DMS 273 (cell line): ENCODE data around the gene LIPF.
"Not testable (repeated sequence)": the region's sequence is repeated elsewhere in the genome, so short reads cannot be mapped to it uniquely, and the experiment has no call there.

Experiments
- DNase-seq: peaks from one replicate; lab custom pipeline; 2025; ENCODE audit not compliant: unreplicated experiment; lab: John Stamatoyannopoulos, UW

Gene LIPF, protein sequence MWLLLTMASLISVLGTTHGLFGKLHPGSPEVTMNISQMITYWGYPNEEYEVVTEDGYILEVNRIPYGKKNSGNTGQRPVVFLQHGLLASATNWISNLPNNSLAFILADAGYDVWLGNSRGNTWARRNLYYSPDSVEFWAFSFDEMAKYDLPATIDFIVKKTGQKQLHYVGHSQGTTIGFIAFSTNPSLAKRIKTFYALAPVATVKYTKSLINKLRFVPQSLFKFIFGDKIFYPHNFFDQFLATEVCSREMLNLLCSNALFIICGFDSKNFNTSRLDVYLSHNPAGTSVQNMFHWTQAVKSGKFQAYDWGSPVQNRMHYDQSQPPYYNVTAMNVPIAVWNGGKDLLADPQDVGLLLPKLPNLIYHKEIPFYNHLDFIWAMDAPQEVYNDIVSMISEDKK

DNA sequence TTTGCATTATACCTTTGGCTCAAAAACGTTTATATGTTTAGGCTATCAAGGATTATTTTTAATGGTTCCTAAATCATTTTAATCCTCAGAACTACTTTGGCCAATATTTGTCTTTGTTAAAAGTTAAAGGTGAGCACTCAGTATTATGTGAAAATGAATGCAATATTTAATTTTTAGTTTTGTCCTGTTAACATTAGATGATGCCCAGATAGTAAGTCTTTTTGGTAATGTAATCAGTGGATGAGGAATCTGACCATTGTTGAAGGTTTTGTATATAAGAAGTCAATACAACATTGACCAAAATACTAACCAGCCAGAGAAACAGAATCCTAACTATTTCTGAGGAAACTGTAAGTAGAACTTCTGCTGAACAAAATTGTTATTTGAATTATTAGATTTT is at the start of gene LIPF:
TSS of gene LIPF (plus strand) at position 301 of the 400 bp plus-strand sequence. CDS start 2,856 bp downstream, outside the sequence.
- no peak for DNase-seq

DNA sequence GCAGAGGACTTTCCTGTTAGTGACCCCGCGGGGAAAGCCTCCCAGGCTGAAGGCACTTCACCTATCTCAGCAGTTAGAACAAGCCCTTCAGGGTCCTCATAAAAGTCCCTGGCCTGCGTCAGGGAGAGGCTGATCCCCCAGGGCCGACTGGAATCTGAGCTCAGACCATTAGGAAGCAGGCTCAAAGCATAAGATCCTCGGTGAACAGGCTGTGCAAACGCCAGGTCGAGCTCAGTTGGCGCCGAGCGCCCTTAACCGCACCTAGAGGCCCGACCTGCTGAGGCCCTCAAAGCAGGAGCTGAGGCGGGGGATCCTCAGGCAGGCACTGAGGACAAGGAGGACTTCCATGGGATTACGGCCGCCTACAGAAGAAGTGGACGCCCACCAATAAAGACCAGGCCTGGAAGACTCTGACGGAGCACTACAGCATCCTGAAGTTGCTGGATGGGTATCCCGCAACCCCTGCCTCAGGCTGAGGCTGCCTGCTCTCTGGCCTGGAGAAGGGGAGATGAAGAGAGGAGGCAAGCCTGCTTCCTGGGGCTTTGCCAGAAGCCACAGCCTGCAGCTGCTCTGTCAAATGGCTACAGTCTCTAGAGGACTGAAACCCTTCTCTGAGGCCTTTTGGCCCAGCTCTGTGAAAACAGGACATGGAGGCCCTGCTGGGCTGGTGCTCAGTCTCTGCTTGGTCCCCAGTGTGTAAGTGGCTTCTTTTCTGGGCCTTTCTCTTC is 47.8 kb upstream of the LIPF start:
- peak; percentile 36 for DNase-seq

DNA sequence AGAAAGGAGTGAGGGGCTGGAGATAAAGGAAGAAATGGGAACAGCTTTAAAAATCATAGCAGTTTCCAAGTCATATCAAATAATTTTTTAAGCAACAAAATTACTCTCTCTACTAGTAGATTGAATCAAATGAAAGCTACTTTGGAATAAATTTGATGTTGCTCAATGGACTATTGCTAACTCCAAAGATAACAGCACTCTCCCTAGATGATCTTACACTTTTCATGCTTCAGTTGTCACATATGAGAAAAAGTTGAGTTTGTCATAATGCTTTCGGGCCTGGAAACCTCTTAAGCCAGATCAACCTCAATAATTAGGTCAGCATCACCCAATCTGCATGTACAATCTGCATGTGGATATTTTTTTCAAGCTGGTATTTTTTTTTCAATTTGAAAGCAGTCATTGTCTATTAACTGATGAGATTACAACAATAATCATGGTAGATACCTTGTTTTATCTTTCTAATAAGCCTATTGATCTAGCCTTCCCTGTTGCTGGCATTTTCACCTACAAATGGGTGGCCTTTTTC is 46.4 kb upstream of the LIPF start:
- DNase-seq, result no peak

DNA sequence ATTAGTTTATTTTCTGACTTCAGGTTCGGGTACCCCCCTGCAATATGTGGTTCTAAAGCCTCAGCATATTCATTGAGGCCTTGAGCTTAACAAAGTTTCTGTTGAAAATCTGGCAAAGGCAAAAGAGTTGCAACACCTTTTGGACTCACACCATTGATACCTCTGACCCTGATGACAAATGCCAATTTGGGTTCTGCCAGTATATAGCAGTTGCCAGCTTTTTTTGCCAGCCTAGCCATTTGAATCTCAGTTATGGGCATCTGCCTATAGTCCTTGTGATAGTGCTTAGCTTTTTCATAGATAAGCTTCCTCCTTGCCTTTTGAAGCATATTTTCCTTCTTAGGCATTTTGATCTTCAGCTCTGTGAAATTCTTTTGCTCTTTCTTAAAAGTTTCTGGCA is 45.7 kb upstream of the LIPF start:
- no peak for DNase-seq

DNA sequence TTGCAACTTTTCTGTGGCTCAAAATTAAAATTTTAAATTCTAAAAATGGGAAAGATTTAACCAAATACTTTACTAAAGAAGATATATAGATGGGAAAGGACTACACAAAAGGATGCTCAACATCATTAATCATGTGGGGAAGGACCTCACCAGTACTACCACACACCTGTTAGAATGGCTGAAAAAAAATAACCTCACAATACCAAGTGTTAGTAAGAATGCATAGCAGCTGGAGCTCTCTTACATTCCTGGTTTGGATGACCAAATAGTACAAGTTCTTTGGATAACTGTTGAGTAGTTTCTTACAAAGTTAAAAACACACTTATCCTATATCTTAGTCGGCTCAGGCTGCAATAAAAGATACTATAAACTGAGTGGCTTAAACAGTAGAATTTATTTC is 43.8 kb upstream of the LIPF start:
- DNase-seq, result no peak

DNA sequence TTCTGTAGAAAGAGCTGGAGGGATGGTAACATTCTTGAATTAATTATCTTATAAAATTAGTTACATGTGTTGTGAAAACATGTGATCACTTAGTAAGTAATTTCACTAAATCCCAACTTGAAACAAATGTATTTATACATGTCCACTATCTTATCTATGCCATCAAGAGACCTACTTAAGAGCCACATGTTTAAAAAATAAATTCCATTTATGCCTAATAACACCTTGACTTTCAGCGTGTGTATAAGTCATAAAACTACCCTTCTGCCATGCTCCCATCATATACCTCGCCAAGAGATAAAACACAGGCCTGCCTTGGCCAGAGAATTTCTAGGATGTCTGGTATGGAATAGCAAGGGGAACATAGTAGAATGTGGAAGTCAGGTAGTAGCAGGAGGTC is 40.4 kb upstream of the LIPF start:
- DNase-seq, result no peak

DNA sequence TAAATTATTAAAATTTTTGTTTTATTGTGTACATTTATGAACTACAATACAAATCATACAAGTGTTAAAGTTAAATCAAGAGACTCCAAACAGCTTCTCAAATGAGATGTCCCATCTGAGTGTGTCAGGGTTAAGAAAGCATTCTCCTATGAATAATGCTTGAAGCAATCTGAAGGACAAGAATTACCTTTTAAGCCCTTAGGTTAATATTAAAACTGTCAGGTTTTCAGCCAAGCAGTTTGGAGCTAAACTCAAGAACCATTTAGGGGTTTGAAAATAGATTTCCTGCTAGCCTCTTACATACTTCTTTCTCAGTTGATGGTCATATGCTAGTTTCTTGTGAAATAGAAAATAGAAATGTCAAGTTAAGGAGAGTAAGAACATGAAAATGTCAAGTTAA is 39.4 kb upstream of the LIPF start:
- no peak for DNase-seq

DNA sequence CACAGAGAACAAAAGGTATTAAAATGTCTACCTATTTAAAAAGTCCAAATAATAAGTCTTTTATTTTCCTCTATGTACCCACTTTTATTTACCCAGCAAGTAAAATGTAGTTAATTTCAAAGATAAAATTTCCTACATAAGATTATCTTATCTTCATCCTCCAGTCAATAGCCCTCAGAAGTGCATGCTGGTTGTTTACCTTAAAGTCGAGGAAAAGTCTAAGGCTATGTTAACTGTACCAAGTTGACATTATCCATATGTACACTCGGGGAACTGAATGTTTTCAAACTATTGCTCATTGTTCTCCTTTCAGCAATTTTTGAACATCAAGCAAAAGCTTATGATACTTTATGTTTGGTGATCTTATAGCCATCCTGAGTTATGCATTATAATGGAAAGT is 24.1 kb upstream of the LIPF start:
- DNase-seq, result no peak

DNA sequence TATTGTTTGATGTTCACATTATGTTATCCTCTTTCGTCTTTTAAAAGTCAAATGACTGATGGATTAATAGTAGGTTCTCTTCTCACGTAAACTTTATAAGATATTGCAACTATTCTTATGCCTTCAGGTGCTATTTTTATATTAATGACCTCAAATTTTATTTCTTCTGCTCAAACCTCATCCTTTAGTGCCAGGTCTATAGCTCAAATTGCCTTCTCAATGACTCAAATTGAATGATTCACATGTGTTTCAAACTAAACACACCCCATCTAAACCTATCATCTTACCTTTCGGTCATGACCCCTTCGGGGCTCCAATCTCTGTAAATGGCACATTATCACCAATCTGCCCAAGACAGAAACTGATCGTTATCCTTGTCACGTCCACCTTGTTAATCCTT is 22.0 kb upstream of the LIPF start:
- no peak for DNase-seq

DNA sequence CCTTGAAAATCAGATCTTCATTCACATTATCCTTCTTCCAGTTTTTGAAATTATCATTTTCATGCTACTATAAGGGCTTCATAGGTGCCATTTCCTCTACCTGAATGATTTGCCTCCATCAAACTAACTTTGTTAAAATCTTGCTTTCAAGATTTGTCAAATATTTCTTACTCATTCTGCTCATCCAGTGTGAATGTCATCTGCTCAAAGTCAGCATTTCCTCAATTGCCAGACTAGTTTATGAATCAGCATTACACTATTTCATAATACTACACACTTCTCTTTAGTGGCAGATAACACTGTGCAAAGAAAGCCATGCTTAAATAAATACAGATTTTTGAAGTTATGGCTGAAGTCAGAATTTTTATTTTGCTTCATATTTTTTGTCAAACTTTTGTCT is 21.3 kb upstream of the LIPF start:
- DNase-seq, result no peak

DNA sequence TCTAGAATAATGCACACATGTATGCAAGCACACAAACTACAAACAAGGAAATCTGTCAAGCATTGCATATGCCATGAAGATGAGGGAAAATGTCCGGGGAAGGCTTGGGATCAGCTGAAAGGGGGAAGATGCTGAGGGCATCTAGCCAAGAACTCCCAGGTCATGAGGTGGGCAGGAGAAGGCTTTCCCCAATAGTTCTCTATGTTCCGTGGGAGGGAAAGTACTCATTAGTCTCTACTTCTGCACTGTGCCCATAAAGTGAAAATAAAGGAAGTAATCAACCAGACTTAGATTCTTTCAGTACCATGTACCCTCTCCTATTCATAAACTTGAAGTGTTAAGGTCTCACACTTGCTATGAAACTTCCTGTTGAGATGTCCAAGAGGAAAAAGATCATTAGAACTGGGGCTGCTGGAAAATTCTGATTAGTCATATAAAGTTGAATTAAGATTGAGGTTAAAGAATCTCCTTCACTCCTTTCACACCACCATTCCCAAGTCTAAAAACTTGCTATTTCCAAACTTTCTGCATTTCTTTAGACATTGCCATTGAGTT is 17.1 kb upstream of the LIPF start:
- DNase-seq, result no peak

DNA sequence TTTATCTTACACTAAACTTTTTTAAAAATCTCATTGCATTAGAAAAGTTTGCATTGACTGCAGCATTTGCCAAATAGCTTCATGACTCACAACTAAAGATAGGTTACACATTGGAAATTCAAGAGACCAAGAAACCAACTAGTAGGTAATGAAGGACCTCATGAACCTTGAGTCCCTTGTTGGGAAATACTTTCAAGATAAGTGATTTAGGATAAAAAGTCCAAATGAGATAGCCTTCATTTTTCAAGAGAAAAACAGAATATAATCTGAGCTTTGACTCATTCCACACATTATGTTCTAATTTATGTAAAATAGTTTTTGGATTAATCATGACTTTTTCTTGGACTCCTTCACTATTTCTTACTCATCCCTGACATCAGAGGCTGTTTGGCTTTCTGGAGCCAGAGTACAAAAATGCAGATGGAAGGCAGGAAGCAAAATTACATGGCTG is 13.1 kb upstream of the LIPF start:
- DNase-seq, result no peak

DNA sequence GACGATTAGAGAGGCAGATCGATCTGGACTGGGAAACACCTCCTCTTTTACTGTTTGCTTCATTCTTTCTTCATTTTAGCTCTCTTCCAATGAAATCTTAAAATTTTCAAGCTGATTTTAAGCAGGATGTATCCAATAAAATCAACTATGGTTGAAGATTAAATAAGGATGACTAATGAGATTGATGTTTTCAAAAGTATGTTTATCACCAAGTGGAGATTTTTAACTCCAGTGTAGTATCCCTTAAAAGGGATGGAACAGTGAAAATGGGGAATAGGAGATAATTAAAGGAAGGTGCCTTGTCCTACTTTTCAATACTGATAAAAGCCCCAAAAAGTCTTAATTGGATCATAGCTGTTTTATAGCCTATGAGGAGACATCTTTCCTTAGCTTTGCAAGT is 11.6 kb upstream of the LIPF start:
- DNase-seq, result no peak

DNA sequence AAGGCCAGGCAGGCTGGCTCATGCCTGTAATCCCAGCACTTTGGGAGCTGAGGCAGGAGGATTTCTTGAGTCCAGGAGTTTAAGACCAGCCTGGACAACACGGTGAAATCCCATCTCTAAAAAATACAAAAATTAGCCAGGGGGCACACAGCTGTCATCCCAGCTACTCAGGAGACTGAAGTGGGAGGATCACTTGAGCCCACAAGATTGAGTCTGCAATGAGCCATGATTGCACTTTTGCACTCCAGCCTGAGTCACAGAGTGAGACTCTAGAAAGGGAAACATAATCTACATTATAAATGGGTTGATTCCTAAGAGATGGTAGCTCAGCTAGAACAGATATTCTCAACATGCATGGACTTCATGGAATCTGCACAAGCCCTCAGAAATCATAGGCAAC is 6.3 kb upstream of the LIPF start:
- no peak for DNase-seq

DNA sequence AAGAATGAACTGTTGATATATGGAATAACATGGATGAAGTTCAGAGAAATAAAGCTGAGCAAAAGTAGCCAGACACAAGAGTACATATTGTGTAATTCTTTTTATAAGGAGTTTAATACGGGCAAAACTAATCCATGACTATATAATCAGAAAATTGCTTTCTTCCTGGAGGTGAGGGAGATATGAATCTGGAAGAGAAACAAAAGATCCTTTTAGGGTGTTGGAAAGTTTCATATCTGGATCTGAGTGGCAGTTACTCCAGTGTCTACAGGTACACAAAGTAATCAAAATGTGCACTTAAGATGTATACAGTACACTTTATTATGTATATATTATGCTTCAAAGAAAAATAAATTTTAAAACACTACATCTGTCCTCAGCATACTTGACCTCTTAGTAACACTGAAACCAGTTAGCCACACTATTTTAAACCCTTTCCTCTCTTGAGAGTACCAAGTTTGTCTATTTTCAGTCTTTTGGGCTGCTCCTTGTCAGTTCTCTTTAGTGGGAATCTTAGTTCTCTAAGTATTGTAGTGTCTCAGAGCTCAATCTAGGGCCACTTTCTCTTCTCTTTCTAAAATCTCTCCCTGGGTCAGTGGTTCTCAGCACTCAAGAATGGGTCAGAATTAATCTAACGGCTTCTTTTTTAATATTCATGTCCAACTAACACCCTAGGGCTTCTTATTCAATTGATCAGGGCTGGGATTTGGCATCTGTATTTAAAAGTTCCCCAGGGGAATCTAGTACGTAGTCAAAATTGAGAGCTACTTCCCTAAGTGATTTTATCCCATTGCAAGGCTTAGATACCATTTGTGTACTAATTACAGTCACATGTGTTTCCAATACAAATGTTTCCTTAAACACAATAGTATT is 4.3 kb upstream of the LIPF start:
- DNase-seq, result no peak

DNA sequence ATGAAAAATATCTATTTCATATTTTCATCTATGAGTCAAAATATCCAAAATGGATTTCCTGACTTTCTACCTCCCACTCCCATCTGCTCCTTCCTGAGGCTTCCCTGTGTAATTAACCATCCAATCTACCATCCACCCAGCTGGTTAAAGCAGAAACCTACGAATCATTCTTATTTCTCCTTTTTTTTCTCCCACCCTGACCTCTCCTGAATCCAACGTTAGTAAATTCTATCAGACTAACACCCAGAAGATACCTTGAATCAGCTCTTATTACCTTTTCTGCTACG is 3.7 kb upstream of the LIPF start:
- no peak for DNase-seq

DNA sequence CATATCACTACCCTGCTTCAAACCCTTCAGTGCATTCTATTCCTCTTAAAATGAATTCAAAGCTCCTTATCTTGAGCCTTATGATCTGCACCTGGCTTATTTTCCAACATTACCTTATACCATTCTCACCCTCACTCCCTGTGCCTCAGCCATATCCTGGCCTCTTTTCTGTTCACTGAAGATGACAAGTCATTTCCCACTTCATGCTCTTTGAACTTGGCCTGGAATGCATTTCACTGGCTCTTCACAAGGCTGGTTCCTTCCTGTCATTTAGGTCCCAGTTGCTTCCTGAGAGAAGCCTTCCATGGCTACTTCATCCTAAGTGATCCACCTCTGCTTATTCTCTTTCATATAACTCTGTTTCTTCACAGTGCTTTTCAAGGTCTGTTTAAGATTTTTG is 3.2 kb upstream of the LIPF start:
- no peak for DNase-seq

DNA sequence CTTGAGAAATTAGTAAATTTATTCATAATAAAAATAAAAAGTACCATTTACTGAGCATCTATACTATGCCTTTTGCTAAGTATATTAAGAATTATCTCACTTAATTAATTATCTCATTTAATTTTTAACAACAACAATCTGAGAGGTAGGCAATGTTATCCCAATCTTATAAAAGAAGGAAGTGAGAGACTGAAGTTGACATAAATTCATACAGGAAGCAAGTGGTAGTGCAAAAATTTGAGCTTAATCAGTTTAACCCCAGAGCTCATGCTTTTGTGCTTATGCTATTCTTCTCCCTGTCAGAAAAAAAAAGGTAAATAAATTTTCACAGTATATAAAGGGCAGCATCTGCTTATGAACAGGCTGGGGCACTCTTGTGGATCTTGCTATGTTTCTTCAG is 2.7 kb upstream of the LIPF start:
- DNase-seq, result no peak

DNA sequence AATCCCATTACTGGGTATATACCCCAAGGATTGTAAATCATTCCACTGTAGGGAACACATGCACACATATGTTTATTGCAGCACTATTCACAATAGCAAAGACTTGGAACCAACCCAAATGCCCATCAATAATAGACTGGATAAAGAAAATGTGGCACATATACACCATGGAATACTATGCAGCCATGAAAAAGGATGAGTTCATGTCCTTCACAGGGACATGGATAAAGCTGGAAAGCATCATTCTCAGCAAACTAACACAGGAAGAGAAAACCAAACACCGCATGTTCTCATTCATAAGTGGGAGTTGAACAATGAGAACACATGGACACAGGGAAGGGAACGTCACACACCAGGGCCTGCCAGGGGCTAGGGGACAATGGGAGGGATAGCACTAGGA is 1.1 kb upstream of the LIPF start:
- not testable (repeated sequence) for DNase-seq

DNA sequence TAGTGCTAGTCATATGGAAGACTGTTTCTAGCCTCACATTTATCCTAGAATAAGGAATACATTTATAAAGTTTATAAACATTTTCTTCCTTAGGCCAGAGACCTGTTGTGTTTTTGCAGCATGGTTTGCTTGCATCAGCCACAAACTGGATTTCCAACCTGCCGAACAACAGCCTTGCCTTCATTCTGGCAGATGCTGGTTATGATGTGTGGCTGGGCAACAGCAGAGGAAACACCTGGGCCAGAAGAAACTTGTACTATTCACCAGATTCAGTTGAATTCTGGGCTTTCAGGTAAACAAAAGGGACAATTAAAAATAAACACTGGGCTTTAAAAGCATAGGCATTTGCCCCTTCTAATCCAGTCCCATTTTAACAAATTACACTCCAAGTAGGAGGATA is 4.2 kb downstream of the LIPF start:
- no peak for DNase-seq

DNA sequence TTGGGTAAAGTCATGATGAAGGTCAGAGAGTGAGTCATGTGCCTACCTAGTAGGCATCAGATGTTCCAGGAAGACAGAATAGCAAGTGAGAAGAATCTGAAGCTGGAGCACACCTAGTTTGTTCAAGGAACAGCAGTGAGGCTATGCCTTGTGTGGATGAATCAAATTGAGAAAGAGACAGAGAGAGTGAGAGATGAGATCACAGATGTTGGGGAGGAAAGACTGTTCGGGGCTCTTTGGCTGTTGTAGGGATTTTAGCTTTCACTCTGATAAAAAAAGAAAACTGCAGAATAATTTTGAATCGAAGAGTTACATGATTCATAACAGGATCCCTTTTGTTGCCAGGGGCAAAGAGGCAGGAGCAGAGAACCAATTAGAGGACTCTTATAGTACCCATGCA is 6.3 kb downstream of the LIPF start:
- no peak for DNase-seq
